Measurements from ENCODE around the gene ARMC10. TPM values are rescaled to one million over a fixed set of nuclear protein-coding genes. Genes with fewer than 3 reads are reported as not detected.

Gene ARMC10
- total and polyA plus RNA-seq, 2 experiments from 2014 or later = 43.4 to 48.2 TPM

GRCh38 chr7:103025341-103025740 is 49.6 kb upstream of the ARMC10 start (continued):
- TF ChIP-seq ZNF462 (CRISPR knock-in tag; IDR thresholded peaks at IDR 0.05) (no peak), NANOG (IDR thresholded peaks at IDR 0.05; ENCODE audit: borderline replicate concordance) (no peak), STAT1 (IDR thresholded peaks at IDR 0.05; ENCODE audit: unreplicated experiment) (no peak), EZH2phosphoT487 (IDR thresholded peaks at IDR 0.05; ENCODE audit: unreplicated experiment) (no peak), JUNB (IDR thresholded peaks at IDR 0.05; ENCODE audit: unreplicated experiment) (no peak), POLR2AphosphoS5 (IDR thresholded peaks at IDR 0.05; ENCODE audit: low read depth) (no peak)

- H3F3A ChIP-seq (replicated peaks; ENCODE audit: low read depth) = no peaks in the 10 kb centered on the region
- no peak for ATAC-seq
- H3K4me3 ChIP-seq = no peak overlapping the region
- Mint-ChIP-seq H3K36me3 (ENCODE audit: low read depth) (peaks cover 12% of the 10 kb centered on the region), H3K27ac (no peak overlapping the region), H3K4me1 (no peaks in the 10 kb centered on the region), H3K4me3 (no peak overlapping the region), H3K27me3 (ENCODE audit: insufficient read depth, low read depth, poor library complexity) (peaks cover 3% of the 10 kb centered on the region), H3K9me3 (peaks cover 15% of the 10 kb centered on the region)
- H2AFZ ChIP-seq = no peak overlapping the region
- H3K36me3 ChIP-seq (ENCODE audit: insufficient read depth) = no peaks in the 10 kb centered on the region
- DNase-seq (ENCODE audit: low spot score) = no peak
- H3K79me2 ChIP-seq (replicated peaks; ENCODE audit: insufficient read depth) = no peaks in the 10 kb centered on the region
- no peaks in the 10 kb centered on the region for H3K9me2 ChIP-seq (ENCODE audit: insufficient read depth)
- H4K20me1 ChIP-seq (replicated peaks; ENCODE audit: insufficient read depth) = no peaks in the 10 kb centered on the region
- H3K4me1 ChIP-seq (ENCODE audit: insufficient read depth) = no peaks in the 10 kb centered on the region
- H3K27me3 ChIP-seq (ENCODE audit: insufficient read depth) = no peaks in the 10 kb centered on the region
- no peak overlapping the region for H3K4me2 ChIP-seq
- no peak overlapping the region for H3K27ac ChIP-seq (ENCODE audit: low read depth)
- TF ChIP-seq NANOG (IDR thresholded peaks at IDR 0.05; ENCODE audit: borderline replicate concordance) (no peak), CTCF (conservative IDR thresholded peaks at IDR 0.05; ENCODE audit: low read depth in 2 of 2) (no peak), REST (IDR thresholded peaks at IDR 0.05; ENCODE audit: unreplicated experiment) (no peak), POLR2AphosphoS5 (IDR thresholded peaks at IDR 0.05; ENCODE audit: low read depth) (no peak), ZNF114 (CRISPR knock-in tag; IDR thresholded peaks at IDR 0.05) (no peak), STAT1 (IDR thresholded peaks at IDR 0.05; ENCODE audit: unreplicated experiment) (no peak), EZH2phosphoT487 (IDR thresholded peaks at IDR 0.05; ENCODE audit: unreplicated experiment) (no peak)
Measured at GRCh38 chr7:103031024-103031423, 43.9 kb upstream of the ARMC10 start.
